Sigmoid colon (tissue), 7 donors: ENCODE results near the gene PRG3. TPM values are rescaled to one million over a fixed set of nuclear protein-coding genes. Genes with fewer than 3 reads are reported as not detected.

Experiments
- DNase-seq: peaks from one replicate; pipeline ENCODE4 v3.0.0-alpha.2; 2019
- H3K27ac ChIP-seq, 4 donors: fragments of 200-600 bp; sonication (generic); one replicate each; pipeline ENCODE4 v1.5.1; 2016 to 2019; ENCODE audit warnings: mild to moderate bottlenecking in 1 of 4
- H3K27me3 ChIP-seq, 3 donors: fragments of 200-600 bp; sonication (generic); one replicate each; pipeline ENCODE4 v1.5.1; 2019; ENCODE audit warnings: mild to moderate bottlenecking in 1 of 3
- H3K36me3 ChIP-seq, 4 donors: fragments of 200-600 bp; sonication (generic); one replicate each; pipeline ENCODE4 v1.5.1; 2016 to 2019
- H3K4me1 ChIP-seq, 4 donors: fragments of 200-600 bp; sonication (generic); one replicate each; pipeline ENCODE4 v1.5.1; 2017 to 2019
- H3K4me3 ChIP-seq, 4 donors: fragments of 200-600 bp; sonication (generic); one replicate each; pipeline ENCODE4 v1.5.1; 2017 to 2019; ENCODE audit warnings: mild to moderate bottlenecking in 2 of 4, moderate library complexity in 1 of 4
- H3K9me3 ChIP-seq, 4 donors: fragments of 200-600 bp in 3 of 4; sonication (generic) in 3 of 4; one replicate each; pipeline versions ENCODE4 v1.5.1 to v1.6.1; 2013 to 2019
- EP300 ChIP-seq, 4 donors: sonication (generic); formaldehyde crosslinking; IDR thresholded peaks; one replicate each; pipeline ENCODE4 v1.6.1; 2017; ENCODE audit warnings: antibody characterized with exemption in 4 of 4
- POLR2A ChIP-seq, 2 donors: fragments of 450-650 bp; IDR thresholded peaks; one replicate each; pipeline ENCODE4 v1.6.1; 2016; ENCODE audit warnings: antibody characterized with exemption in 2 of 2, mild to moderate bottlenecking in 2 of 2, moderate library complexity in 2 of 2
- POLR2AphosphoS5 ChIP-seq, 4 donors: sonication (generic); formaldehyde crosslinking; IDR thresholded peaks; one replicate each; pipeline ENCODE4 v1.6.1; 2017; ENCODE audit warnings: antibody characterized with exemption in 4 of 4
- WGBS, 2 donors: extraction: QIAGEN DNeasy Blood & Tissue Kit; methylation state at CpG; one replicate each; pipeline ENCODE4 v1.1.7; 2013; 5-methylcytosine and 5-hydroxymethylcytosine counted together
- intact Hi-C: fragments of 100-400 bp; cut with DNase I; formaldehyde crosslinking; loops from one replicate; pipeline ENCODE4 v1.15.1; 2023
- polyA plus RNA-seq, 3 donors: library from polyadenylated mRNA; stranded (reverse); fragments of 200-250 nt; gene quantifications; one replicate each; pipeline ENCODE4 v1.2.3, GENCODE V29; 2013
- total RNA-seq, 4 donors: library from RNA; depleted of rRNA; stranded (reverse); fragments of >200 nt; gene quantifications; one replicate each; pipeline ENCODE4 v1.1.0, GENCODE V29; 2016
- TF ChIP-seq, protein P1 (sequence below), 4 experiments: fragments of 450-650 bp in 3 of 4; fragments of 200-600 bp in 1 of 4; IDR thresholded peaks; one replicate each; pipeline ENCODE4 v1.5.1; 2016 to 2019; ENCODE audit warnings: antibody characterized with exemption in 4 of 4, mild to moderate bottlenecking in 3 of 4, moderate library complexity in 2 of 4
- donor health status: healthy with polysubstance abuse.
- donor health status: Bipolar disorder and iron deficiency.
- donor health status: healthy.

PRG3 gene
- total and polyA plus RNA-seq, 7 donors, result not detected

DNA sequence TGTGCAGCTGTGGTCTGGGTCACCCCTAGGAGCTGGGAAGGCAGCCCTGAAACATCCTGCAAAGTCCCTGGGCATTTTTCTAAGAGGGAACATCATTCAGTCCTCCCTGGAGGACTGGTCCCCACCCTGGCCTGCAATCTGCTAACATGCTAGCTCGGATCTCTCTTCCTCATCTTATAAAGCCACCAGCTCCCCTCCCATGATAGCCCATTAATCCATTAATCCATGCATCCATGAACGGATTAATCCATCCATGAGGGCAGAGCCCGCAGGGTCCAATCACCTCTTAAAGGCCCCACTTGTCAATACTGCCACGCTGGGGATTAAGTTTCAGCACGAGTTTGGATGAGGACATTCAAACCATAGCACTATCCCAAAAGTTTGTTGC, 12.1 kb downstream of the PRG3 start:
- no peaks in the 10 kb centered on the region for H3K9me3 ChIP-seq
- intact Hi-C loops, result no loop called here
- TF ChIP-seq POLR2AphosphoS5 (IDR thresholded peaks at IDR 0.05) (no peak), EP300 (IDR thresholded peaks at IDR 0.05) (no peak)
- TF ChIP-seq, protein P1, sequence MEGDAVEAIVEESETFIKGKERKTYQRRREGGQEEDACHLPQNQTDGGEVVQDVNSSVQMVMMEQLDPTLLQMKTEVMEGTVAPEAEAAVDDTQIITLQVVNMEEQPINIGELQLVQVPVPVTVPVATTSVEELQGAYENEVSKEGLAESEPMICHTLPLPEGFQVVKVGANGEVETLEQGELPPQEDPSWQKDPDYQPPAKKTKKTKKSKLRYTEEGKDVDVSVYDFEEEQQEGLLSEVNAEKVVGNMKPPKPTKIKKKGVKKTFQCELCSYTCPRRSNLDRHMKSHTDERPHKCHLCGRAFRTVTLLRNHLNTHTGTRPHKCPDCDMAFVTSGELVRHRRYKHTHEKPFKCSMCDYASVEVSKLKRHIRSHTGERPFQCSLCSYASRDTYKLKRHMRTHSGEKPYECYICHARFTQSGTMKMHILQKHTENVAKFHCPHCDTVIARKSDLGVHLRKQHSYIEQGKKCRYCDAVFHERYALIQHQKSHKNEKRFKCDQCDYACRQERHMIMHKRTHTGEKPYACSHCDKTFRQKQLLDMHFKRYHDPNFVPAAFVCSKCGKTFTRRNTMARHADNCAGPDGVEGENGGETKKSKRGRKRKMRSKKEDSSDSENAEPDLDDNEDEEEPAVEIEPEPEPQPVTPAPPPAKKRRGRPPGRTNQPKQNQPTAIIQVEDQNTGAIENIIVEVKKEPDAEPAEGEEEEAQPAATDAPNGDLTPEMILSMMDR (IDR thresholded peaks at IDR 0.05), result no peak
- no peak overlapping the region for H3K4me3 ChIP-seq
- no peak for DNase-seq
- no peak overlapping the region for H3K27ac ChIP-seq
- no peaks in the 10 kb centered on the region for H3K36me3 ChIP-seq
- peaks cover 0 to 5% (median 0%) of the 10 kb centered on the region in 3 donors for H3K27me3 ChIP-seq
- no peaks in the 10 kb centered on the region for H3K4me1 ChIP-seq
- 73 to 78% methylated on average over 5 of the region's 5 CpGs for WGBS, 2 donors

DNA sequence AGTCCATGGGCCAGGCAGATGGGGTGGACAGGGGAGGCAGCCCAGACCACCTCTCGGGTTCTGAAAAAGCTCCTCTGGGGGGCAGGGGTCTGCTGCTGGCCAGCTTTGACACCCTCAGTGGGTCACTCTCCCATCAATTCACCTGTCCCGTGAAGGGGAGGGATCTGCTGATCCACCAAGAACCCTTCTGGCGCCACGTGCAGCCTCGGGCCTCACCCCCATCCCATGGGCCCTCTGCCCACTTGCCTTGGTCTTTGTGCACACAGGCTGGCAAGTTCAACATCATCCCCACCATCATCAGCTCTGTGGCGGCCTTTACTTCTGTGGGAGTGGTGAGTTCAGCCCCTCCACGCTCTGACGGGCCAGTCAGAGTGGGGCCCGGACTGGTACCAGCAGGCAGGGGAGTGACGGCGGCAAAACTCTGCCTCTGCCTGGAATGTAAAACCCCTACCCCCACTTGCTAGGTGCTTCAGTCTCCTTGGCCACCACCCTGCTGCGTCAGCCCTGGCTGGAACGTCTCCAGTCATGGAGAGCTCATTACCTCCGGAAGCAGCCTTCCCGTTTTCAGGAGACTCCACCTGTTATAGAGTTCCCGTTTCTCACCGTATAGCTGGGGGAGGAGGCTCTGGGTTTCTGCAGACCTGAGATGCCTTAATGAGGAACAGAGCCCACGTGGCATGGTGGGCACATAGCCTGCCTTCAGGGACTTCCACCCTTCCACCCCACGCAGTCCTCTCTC, 12.7 kb downstream of the PRG3 start:
- intact Hi-C loops, result no loop called here
- H3K4me3 ChIP-seq, result no peak overlapping the region
- no peaks in the 10 kb centered on the region for H3K36me3 ChIP-seq
- TF ChIP-seq, protein P1 (IDR thresholded peaks at IDR 0.05), result no peak
- TF ChIP-seq POLR2A (IDR thresholded peaks at IDR 0.05) (no peak), POLR2AphosphoS5 (IDR thresholded peaks at IDR 0.05) (no peak), EP300 (IDR thresholded peaks at IDR 0.05) (no peak)
- H3K27me3 ChIP-seq, result peaks cover 0 to 5% (median 0%) of the 10 kb centered on the region in 3 donors
- H3K4me1 ChIP-seq, result no peaks in the 10 kb centered on the region
- no peak overlapping the region for H3K27ac ChIP-seq
- WGBS, 2 donors, result 54 to 71% methylated on average over 19 of the region's 19 CpGs
- DNase-seq, result no peak
- H3K9me3 ChIP-seq, result no peaks in the 10 kb centered on the region

DNA sequence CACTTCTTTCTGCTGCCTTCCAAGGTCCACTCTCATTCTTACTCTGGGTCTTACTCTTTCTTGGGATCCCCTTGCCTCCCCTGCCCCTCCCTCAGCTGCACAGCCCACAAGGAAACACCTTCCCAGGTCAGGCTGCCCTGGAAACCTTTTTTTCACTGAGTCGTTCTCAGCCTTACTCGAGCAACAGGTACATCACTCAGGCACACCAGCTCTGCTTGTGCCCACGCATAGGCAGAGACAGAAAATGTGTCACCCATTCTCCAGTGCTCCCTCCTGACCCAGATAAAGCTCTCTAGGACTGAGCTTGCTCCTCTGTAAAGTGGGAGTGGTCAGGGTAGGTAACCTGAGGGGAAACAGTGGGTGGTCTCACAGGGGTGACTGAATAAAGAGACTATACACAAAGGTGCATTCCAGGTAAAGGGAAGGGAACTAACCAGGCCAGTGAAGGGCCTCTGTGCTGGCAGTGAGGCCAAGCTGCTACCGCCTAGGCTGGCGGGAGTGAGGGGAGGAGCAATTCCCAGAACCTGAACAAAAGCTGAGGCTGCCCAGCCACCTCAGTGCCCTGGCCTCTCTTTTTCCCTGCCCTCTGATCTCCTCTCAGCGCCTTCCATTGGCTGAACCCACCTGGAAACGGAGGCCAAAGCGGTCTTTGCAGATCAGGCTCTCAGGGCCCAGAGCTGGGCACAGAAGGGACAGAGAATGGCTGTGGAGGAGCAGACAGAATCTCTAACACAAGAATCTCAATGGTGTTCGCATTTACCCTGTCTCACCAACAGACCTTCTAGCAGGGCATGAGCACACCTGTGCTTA, 15.9 kb downstream of the PRG3 start:
- Histone ChIP-seq H3K36me3 (no peaks in the 10 kb centered on the region), H3K4me3 (no peak overlapping the region), H3K27ac (no peak overlapping the region), H3K27me3 (peaks cover 0 to 5% (median 0%) of the 10 kb centered on the region in 3 donors), H3K4me1 (no peaks in the 10 kb centered on the region), H3K9me3 (no peaks in the 10 kb centered on the region)
- DNase-seq, result no peak
- 79 to 85% methylated on average over 9 of the region's 9 CpGs for WGBS, 2 donors
- intact Hi-C loops, result no loop called here
- no peak for TF ChIP-seq POLR2A (IDR thresholded peaks at IDR 0.05)
- no peak for TF ChIP-seq POLR2AphosphoS5 (IDR thresholded peaks at IDR 0.05)
- TF ChIP-seq EP300 (IDR thresholded peaks at IDR 0.05), result no peak
- TF ChIP-seq, protein P1 (IDR thresholded peaks at IDR 0.05), result no peak

DNA sequence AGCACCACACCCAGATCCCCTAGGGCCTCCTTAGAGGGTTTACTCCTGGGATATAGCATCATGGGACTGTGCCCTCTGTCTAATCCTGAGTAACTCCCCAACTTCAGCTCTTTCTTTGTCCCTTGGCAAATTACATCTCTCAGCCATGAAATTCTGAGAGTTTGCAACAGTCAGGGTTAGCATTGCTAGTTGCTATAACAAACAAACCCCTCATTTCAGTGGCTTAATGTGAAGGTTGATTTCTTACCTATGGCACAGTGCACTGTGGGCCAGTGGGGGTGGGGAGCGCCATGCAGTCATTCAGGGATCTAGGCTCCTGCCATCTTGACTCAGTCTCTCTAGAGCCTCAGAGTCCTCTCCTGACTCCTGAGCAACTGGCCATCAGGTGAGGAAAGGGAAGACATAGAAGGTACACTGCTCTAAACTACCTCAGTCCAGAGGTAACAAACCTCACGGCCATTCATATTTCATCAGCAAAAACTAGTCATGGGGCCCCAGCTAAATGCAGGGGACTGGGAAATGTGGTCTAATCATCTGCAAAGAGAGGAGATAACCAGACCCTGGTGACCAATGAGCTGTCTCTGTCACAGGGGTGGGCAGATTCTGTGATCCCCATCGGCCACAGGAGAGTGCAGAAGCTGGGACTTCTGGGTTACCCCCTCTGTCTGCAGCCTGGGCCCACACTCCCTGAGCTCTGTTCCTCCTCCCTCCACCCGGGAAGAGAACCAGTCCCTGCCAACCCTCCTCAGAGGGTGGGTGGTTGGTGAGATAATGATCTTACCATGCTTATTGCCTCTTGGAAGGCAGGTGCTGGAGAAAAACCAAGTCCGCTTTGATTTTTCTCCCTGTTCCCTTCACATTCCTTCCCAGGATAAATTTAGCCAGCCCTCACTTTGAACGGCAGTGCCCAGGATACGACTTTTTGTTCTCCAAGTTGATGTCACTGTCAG, 17.5 kb downstream of the PRG3 start:
- Histone ChIP-seq H3K9me3 (no peaks in the 10 kb centered on the region), H3K27ac (no peak overlapping the region), H3K4me1 (no peaks in the 10 kb centered on the region), H3K4me3 (no peak overlapping the region), H3K27me3 (peaks cover 0 to 5% (median 0%) of the 10 kb centered on the region in 3 donors), H3K36me3 (no peaks in the 10 kb centered on the region)
- intact Hi-C loops, result no loop called here
- TF ChIP-seq, protein P1 (IDR thresholded peaks at IDR 0.05), result no peak
- TF ChIP-seq POLR2AphosphoS5 (IDR thresholded peaks at IDR 0.05), result no peak
- no peak for TF ChIP-seq EP300 (IDR thresholded peaks at IDR 0.05)
- TF ChIP-seq POLR2A (IDR thresholded peaks at IDR 0.05), result no peak
- no peak for DNase-seq
- 58 to 76% methylated on average over 7 of the region's 7 CpGs for WGBS, 2 donors
